ENCODE data around the gene MAGEB17. TPM values are rescaled to one million over a fixed set of nuclear protein-coding genes. Genes with fewer than 3 reads are reported as not detected.
"Not testable (repeated sequence)": the region's sequence is repeated elsewhere in the genome, so short reads cannot be mapped to it uniquely, and the experiment has no call there.

The MAGEB17 gene
- total RNA-seq, 1 donor from 2014 or later: not detected

GRCh38 chrX:16156692-16157331 is 10.5 kb upstream of the MAGEB17 start:
- DNase-seq (ENCODE audit: low read depth): no peak

DNA sequence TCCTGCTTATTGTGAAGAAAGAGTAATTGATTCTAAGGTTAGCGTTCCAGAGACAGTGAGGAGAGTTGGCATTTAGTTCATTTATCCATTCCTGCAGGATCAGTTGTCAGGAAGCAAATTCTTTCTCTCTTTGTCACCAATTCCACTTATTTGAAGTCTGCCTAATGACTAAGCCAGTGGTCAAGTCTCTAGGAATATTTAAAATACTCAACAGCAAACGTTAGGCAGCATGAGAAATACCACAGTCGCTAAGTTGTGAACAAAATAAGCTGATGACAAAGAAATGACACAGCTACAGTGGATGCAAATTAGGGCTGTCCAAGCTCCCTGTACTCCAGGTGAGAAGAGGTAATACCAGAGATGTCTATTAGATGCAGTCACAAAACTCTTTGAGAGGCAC is 6.6 kb upstream of the MAGEB17 start:
- DNase-seq (ENCODE audit: low read depth): peak; percentile 96

DNA sequence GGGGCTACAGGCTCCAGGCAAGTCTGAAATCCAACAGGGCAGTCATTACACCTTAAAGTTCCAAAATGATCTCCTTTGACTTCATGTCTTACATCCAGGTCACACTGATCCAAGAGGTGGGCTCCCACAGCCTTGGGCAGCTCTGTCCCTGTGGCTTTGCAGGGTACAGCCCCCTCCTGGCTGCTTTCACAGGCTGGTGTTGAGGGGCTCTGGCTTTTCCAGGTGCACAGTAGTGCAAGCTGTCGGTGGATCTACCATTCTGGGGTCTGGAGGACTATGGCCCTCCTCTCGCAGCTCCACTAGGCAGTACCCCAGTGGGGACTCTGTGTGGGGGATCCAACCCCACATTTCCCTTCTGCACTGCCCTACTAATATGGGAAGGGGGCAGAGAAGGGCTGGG is 6.1 kb upstream of the MAGEB17 start:
- DNase-seq (ENCODE audit: low read depth): not testable (repeated sequence)

GRCh38 chrX:16162391-16162790 is 4.9 kb upstream of the MAGEB17 start:
- no peak for DNase-seq (ENCODE audit: low read depth)

- DNase-seq (ENCODE audit: low read depth): no peak
Measured at GRCh38 chrX:16164748-16165147, 2.5 kb upstream of the MAGEB17 start.

DNA sequence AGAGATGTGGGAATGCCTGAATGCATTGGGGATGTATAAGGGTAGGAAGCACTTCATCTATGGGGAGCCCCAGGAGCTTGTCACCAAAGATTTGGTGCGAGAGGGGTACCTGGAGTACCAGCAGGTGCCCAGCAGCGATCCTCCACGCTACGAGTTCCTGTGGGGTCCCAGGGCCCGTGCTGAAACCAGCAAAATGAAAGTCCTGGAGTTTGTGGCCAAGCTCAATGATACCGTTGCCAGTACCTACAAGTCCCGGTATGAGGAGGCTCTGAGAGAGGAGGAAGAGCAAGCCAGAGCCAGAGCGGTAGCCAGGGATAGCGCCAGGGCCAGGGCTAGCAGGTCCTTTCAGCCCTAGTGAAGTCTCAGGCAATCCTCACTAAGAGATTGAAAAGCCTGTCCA is 3.8 kb downstream of the MAGEB17 start:
- no peak for DNase-seq (ENCODE audit: low read depth)

- DNase-seq (ENCODE audit: low read depth): no peak
Measured at GRCh38 chrX:16171944-16172343, 4.7 kb downstream of the MAGEB17 start.

- no peak for DNase-seq (ENCODE audit: low read depth)
Measured at GRCh38 chrX:16172391-16172790, 5.1 kb downstream of the MAGEB17 start.

DNA sequence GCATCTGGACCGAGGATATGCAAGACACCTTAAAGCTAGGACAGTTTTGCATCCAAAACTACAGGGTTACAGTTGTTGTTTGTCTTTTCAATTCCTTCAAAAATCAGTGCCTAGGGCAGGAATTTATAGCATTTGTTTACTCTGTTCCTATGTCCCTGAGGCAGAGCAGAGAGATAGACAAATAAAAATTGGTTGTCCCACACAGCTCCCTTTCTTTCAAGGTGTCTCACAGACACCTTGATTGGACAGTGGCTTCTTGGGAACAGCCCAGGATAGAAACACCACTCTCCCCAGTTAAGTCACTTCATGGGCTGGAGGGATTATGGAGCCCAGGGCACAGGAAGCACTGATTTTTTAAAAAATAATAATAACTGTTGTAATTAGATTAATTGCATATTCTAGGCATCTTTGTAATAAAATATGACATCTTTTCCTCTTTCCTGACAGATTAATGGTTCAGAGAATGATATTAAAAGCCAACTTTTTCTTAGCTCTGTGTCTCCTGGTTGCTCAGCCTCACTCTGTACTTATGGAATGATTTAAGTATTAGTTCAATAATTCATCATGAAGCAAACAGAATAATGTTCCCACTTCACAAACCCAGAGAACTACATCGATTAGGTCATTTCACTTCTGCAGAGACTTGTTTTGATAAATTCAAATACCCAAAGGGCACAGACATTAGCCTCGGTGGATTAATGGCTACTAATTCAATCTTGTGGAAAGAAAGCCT is 8.2 kb downstream of the MAGEB17 start:
- DNase-seq (ENCODE audit: low read depth): no peak

GRCh38 chrX:16177260-16177659 is 10.0 kb downstream of the MAGEB17 start:
- DNase-seq (ENCODE audit: low read depth): no peak

GRCh38 chrX:16183843-16184242 is 16.6 kb downstream of the MAGEB17 start:
- not testable (repeated sequence) for DNase-seq (ENCODE audit: low read depth)

GRCh38 chrX:16185725-16186136 is 18.4 kb downstream of the MAGEB17 start:
- DNase-seq (ENCODE audit: low read depth): peak; percentile 84

DNA sequence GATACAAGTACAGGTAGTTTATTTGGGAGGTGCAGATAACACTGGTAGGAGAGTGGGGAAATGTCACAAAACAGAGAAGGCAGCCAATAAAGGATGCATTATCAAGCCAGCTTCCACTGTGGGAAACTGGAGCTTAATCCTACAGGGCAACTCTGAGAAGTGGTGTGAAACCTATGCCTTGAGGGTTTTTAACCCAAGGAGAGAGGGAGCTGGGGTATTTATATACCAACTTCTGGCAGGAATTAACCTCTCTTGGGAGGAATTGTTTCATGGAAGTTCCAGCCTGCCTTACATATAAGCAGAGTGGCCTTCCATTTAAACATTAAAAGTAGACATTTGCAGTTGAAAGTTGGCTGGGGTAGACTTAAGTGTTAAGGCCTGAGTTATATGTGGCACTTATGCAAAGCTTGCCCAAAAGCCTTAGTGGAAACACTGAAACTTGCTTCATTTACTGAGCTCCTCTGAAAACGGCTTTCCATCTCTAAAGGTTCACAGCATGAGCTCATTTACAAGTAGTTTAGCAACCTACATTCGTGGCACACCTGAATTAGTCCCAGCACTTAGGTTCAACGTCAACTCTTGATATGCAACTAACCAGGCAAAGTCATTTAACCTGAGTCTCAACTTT is 19.2 kb downstream of the MAGEB17 start:
- no peak for DNase-seq (ENCODE audit: low read depth)

DNA sequence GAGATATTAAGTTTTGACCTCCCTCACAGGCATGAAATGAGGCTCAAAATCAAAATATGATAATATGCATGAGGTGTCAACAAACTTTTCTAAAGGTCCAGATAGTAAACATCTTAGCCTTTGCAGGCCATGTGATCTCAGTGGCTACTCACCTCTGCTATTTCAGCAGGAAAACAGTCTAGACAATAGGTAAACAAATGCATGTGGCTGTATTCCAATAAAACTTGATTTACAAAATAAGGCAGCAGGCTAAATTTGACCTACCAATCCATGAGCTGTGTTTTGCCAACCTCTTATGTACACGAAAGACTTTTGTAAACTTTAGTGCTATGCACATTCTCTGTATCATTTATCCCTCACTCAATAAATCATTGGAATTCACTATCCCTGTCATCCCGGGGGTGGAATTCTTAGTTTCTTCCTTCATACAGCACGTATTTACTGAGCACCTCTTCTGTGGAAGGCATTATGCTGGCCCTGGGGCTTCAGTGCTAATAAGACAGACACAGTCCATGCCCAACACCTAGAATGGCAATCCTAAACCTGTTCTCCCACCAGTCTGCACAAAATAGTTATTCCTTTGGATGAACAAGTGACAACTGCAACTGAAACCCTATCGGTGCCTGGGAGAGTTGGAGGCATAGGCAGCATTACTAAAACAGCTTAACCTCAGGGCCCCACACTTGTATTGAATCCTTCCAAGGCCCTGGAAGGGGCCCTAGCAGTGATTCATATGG is 19.9 kb downstream of the MAGEB17 start:
- no peak for DNase-seq (ENCODE audit: low read depth)

DNA sequence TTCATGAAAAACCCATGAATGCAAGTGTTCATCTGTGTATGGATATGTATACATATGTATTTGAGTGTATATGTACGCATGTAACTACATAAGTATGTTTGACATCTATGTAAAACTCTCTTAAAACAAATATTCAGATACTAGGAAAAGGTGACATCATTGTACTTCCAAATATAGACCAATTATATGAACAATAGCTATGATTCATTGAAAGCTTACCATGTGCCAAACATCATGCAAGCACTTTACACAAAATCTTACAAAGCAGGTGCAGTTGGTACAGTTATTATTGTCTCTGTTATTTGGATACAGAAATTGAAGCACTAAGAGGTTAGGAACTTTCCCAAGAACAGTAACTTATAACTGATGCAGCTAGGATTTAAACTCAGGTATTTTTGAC is 21.4 kb downstream of the MAGEB17 start:
- DNase-seq (ENCODE audit: low read depth): peak; percentile 23

DNA sequence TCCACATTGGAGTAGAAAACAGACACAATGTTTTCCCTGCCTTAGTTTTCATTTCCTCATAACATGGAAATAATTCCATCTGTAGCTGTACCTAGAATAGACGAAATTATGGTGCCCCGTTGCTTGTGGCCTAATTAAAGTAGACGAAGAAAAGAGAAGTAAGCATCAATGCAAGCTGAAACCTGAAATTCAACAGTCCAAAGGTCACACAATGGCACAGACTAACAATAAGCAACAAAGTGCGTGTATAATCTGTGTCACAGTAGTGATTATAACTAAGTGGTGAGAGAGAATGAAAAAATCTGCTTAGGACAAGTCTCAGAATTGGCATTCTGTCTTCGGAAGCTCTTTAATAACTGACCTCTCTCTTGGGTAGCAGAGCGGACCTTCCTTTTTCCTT is 24.3 kb downstream of the MAGEB17 start:
- DNase-seq (ENCODE audit: low read depth): no peak

DNA sequence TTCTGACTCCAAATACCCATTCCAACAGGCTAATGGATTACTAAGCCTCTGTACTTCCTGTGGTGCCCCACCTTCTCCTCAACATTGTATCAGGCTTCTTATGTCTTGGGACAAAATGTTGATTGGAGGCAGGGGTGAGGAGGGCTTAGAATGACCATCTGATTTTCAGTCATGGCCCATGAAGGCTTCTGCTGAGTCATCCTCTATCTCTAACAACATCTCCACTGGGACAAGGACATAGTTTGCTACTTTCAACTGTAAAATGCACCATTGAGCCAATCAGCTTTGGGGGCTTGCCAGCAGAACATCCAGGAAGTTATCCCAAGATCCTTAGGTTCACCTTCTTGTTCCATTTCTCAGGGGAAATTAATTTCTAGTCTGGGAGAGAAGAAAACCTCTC is 29.5 kb downstream of the MAGEB17 start:
- no peak for DNase-seq (ENCODE audit: low read depth)

DNA sequence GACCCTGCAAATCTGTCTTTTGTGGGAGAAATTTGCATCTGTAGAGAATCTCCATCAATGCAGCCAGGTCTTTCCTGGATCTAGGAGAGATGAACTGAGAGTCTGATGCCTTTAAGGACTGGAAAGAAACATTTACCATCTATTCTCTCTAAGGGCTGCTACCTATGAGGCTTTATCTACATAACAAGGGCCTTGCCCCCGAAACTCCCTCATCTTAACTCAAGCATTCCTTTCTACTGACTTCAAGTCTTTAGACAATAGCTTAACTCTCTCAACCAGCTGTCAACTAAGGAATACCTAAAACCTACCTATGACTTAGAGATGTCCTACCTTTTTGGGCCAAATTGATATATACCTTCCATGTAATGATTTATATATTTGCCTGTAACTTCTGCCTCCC is 32.1 kb downstream of the MAGEB17 start:
- no peak for DNase-seq (ENCODE audit: low read depth)

- DNase-seq (ENCODE audit: low read depth): no peak
Measured at GRCh38 chrX:16202943-16203342, 35.7 kb downstream of the MAGEB17 start.

- DNase-seq (ENCODE audit: low read depth): no peak
Measured at GRCh38 chrX:16204538-16204937, 37.3 kb downstream of the MAGEB17 start.

GRCh38 chrX:16205840-16206239 is 38.6 kb downstream of the MAGEB17 start:
- no peak for DNase-seq (ENCODE audit: low read depth)

- no peak for DNase-seq (ENCODE audit: low read depth)
Measured at GRCh38 chrX:16207634-16208033, 40.4 kb downstream of the MAGEB17 start.
